Measurements from ENCODE around the gene IDH3B. TPM values are rescaled to one million over a fixed set of nuclear protein-coding genes. Genes with fewer than 3 reads are reported as not detected.

The IDH3B gene
- total RNA-seq, 1 experiment from 2014 or later, result 135 TPM

DNA sequence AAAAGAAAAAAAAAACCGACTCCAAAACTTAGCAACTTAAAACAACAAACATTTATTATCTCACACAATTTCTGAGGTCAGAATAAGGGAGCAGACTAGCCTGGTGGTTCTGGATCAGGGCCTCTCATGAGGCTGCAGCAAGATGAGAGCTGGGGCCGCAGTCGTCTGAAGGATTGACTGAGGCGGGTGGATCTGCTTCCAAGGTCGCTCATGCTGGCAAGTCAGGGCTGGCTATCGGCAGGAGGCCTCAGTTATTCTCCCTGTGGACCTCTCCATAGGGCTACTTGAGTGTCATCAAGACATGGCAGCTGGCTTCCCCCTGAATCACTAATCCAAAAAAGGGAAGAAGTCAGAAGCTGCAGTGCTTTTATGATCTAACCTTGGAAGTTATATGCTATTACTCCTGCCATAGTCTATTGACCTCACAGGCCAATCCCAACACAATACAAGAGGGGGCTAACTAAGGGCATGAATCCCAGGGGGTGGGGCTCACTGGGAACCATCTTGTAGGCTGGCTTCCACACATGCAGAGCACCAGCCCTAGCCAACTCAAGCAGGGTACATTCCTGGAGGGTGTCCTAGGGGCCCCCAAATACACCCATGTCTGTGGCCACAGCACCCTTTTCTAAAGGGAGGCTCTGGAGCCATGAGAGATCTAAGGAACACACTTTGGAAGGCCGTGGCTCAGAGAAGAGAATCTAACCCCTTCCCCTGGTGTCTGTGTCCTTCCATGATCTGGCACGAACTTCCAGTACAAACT lies 39.9 kb upstream of the IDH3B start:
- ChIA-PET CTCF (no interaction called here), POLR2A (no interaction called here)
- H3K36me3 ChIP-seq (ENCODE audit: control insufficient read depth, insufficient read depth, low read length), result no peaks in the 10 kb centered on the region
- no peaks in the 10 kb centered on the region for H3K27me3 ChIP-seq (ENCODE audit: control insufficient read depth, insufficient read depth, low read length)
- H3K27ac ChIP-seq (ENCODE audit: low read length), result no peak overlapping the region
- no peaks in the 10 kb centered on the region for H3K4me1 ChIP-seq (ENCODE audit: control insufficient read depth, insufficient read depth, low read length)
- in situ Hi-C loops (cut with HindIII; ENCODE audit: low pct_unique_long_range_greater_than_20kb, low sequenced_read_pairs) (no loop called here), intact Hi-C loops (cut with micrococcal nuclease; ENCODE audit: unreplicated experiment) (no loop called here)
- no TSS peak for BruUV-seq (replicated peaks)
- ATAC-seq (no peak), DNase-seq (ENCODE audit: low read depth, low spot score) (no peak)
- H3K4me3 ChIP-seq (ENCODE audit: low read depth in 2 of 2, low read length in 2 of 2), result no peak overlapping the region
- TF ChIP-seq POLR2AphosphoS5 (IDR thresholded peaks at IDR 0.05; ENCODE audit: low read depth, low read length) (no peak), SIN3A (IDR thresholded peaks at IDR 0.05; ENCODE audit: borderline replicate concordance, insufficient read depth, low read depth, low read length) (no peak), TCF7L2 (IDR thresholded peaks at IDR 0.05; ENCODE audit: low read depth, low read length) (no peak)
- TF ChIP-seq, protein P1, sequence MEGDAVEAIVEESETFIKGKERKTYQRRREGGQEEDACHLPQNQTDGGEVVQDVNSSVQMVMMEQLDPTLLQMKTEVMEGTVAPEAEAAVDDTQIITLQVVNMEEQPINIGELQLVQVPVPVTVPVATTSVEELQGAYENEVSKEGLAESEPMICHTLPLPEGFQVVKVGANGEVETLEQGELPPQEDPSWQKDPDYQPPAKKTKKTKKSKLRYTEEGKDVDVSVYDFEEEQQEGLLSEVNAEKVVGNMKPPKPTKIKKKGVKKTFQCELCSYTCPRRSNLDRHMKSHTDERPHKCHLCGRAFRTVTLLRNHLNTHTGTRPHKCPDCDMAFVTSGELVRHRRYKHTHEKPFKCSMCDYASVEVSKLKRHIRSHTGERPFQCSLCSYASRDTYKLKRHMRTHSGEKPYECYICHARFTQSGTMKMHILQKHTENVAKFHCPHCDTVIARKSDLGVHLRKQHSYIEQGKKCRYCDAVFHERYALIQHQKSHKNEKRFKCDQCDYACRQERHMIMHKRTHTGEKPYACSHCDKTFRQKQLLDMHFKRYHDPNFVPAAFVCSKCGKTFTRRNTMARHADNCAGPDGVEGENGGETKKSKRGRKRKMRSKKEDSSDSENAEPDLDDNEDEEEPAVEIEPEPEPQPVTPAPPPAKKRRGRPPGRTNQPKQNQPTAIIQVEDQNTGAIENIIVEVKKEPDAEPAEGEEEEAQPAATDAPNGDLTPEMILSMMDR (IDR thresholded peaks at IDR 0.05), result no peak
- TF ChIP-seq, protein P2, sequence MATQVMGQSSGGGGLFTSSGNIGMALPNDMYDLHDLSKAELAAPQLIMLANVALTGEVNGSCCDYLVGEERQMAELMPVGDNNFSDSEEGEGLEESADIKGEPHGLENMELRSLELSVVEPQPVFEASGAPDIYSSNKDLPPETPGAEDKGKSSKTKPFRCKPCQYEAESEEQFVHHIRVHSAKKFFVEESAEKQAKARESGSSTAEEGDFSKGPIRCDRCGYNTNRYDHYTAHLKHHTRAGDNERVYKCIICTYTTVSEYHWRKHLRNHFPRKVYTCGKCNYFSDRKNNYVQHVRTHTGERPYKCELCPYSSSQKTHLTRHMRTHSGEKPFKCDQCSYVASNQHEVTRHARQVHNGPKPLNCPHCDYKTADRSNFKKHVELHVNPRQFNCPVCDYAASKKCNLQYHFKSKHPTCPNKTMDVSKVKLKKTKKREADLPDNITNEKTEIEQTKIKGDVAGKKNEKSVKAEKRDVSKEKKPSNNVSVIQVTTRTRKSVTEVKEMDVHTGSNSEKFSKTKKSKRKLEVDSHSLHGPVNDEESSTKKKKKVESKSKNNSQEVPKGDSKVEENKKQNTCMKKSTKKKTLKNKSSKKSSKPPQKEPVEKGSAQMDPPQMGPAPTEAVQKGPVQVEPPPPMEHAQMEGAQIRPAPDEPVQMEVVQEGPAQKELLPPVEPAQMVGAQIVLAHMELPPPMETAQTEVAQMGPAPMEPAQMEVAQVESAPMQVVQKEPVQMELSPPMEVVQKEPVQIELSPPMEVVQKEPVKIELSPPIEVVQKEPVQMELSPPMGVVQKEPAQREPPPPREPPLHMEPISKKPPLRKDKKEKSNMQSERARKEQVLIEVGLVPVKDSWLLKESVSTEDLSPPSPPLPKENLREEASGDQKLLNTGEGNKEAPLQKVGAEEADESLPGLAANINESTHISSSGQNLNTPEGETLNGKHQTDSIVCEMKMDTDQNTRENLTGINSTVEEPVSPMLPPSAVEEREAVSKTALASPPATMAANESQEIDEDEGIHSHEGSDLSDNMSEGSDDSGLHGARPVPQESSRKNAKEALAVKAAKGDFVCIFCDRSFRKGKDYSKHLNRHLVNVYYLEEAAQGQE (IDR thresholded peaks at IDR 0.05; ENCODE audit: insufficient read depth in 1 of 2, low read depth in 2 of 2, low read length in 1 of 2), result no peak
- no peaks in the 10 kb centered on the region for H3K9me3 ChIP-seq (ENCODE audit: control insufficient read depth, insufficient read depth, low read depth, low read length)

DNA sequence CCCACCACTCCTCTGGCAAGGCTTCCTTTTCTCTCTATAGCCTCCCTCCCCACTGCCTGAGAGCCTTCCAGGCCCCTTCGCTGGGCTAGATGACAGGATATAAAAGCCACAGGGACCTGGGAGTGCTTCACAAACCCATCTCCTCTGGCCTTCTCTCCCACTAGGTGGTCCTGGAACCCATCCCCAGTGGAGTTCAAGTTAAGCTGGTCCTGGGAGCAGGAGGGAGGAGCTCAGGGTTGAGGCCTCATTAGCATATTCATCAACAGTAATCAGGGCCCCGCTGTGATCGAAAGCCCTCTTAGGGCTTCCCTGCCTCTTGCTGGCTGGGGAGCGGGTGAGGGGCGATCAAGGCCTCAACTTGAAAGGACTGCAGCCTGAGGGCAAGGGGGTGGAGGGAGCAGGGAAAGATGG lies 37.7 kb upstream of the IDH3B start:
- DNase-seq (ENCODE audit: low read depth, low spot score), result no peak
- no peaks in the 10 kb centered on the region for H3K27me3 ChIP-seq (ENCODE audit: control insufficient read depth, insufficient read depth, low read length)
- CTCF ChIA-PET, result no interaction called here
- intact Hi-C loops (cut with micrococcal nuclease; ENCODE audit: unreplicated experiment), result no loop called here
- TF ChIP-seq, protein P1 (IDR thresholded peaks at IDR 0.05), result no peak
- TF ChIP-seq, protein P2 (IDR thresholded peaks at IDR 0.05; ENCODE audit: insufficient read depth in 1 of 2, low read depth in 2 of 2, low read length in 1 of 2), result no peak
- no peak for TF ChIP-seq SIN3A (IDR thresholded peaks at IDR 0.05; ENCODE audit: borderline replicate concordance, insufficient read depth, low read depth, low read length)
- TF ChIP-seq POLR2AphosphoS5 (IDR thresholded peaks at IDR 0.05; ENCODE audit: low read depth, low read length), result no peak
- TF ChIP-seq TCF7L2 (IDR thresholded peaks at IDR 0.05; ENCODE audit: low read depth, low read length), result no peak
- in situ Hi-C loops (cut with HindIII; ENCODE audit: low pct_unique_long_range_greater_than_20kb, low sequenced_read_pairs), result no loop called here
- no peak for ATAC-seq
- H3K27ac ChIP-seq (ENCODE audit: low read length), result no peak overlapping the region
- BruUV-seq (replicated peaks), result no TSS peak
- H3K9me3 ChIP-seq (ENCODE audit: control insufficient read depth, insufficient read depth, low read depth, low read length), result no peaks in the 10 kb centered on the region
- H3K4me1 ChIP-seq (ENCODE audit: control insufficient read depth, insufficient read depth, low read length), result no peaks in the 10 kb centered on the region; the same call in 1 of the 2 replicates
- POLR2A ChIA-PET, result no interaction called here
- no peak overlapping the region for H3K4me3 ChIP-seq (ENCODE audit: low read depth in 2 of 2, low read length in 2 of 2)
- no peaks in the 10 kb centered on the region for H3K36me3 ChIP-seq (ENCODE audit: control insufficient read depth, insufficient read depth, low read length)

Measured in Panc1 (cell line).